ENCODE data around the gene ACSL1. TPM values are rescaled to one million over a fixed set of nuclear protein-coding genes. Genes with fewer than 3 reads are reported as not detected.
"Not testable (repeated sequence)": the region's sequence is repeated elsewhere in the genome, so short reads cannot be mapped to it uniquely, and the experiment has no call there.

ACSL1 gene
- total RNA-seq, 1 donor from 2014 or later, result 5.1 TPM

GRCh38 chr4:184844742-184845141 lies 19.0 kb upstream of the ACSL1 start:
- H3K4me1 Mint-ChIP-seq, result no peaks in the 10 kb centered on the region

DNA sequence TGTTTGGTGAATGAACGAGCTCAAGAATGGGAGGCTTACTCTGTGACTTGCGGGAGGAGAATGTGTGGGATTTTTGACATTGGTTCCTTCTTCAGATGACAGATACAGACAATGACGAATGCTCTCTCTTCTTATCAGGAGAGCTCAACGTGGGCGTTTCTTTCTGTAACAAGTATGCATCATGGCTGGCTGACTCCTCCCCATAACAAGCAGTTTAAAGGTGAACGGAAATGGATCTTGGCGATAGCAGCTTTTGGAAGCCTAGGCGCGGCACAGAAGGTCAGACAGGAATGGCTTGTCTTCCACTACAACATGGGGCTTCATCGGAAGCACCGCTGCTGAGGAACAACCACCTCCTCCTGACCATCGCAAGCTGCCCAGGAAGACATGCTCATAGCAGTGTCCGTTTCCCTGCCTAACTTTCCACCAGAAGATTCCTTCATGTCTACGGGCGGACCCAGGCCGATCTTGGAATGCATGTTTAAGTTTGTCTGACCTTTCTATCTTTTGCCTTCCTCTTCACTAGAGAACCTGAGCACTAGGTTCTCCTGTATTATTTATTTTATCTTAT lies 18.3 kb upstream of the ACSL1 start:
- Histone ChIP-seq H3K79me2 (ENCODE audit: low read depth) (no peaks in the 10 kb centered on the region), H3F3A (ENCODE audit: low read depth) (no peaks in the 10 kb centered on the region), H3K9me3 (ENCODE audit: low read depth) (no peaks in the 10 kb centered on the region), H3K27me3 (peaks cover 3% of the 10 kb centered on the region), H3K4me1 (no peaks in the 10 kb centered on the region), H3K9ac (no peak overlapping the region), H3K4me3 (no peak overlapping the region), H3K36me3 (no peaks in the 10 kb centered on the region), H4K20me1 (ENCODE audit: low read depth) (no peaks in the 10 kb centered on the region), H3K27ac (no peak overlapping the region), H2AFZ (replicated peaks) (no peak overlapping the region), H3K4me2 (no peak overlapping the region)
- TF ChIP-seq EZH2phosphoT487 (IDR thresholded peaks at IDR 0.05) (no peak), CTCF (IDR thresholded peaks at IDR 0.05) (no peak), EZH2 (IDR thresholded peaks at IDR 0.05) (no peak)
- Mint-ChIP-seq H3K4me1 (no peaks in the 10 kb centered on the region), H3K27me3 (ENCODE audit: insufficient read depth, low read depth) (peaks cover 3% of the 10 kb centered on the region), H3K4me3 (no peak overlapping the region), H3K27ac (no peak overlapping the region), H3K36me3 (no peaks in the 10 kb centered on the region), H3K9me3 (no peaks in the 10 kb centered on the region)
- DNase-seq (ENCODE audit: low spot score), result no peak

More at GRCh38 chr4:184844742-184845141, 19.0 kb upstream of the ACSL1 start:
- Histone ChIP-seq H3K4me3 (no peak overlapping the region), H3K79me2 (ENCODE audit: low read depth) (no peaks in the 10 kb centered on the region), H3K4me2 (no peak overlapping the region), H3K36me3 (no peaks in the 10 kb centered on the region), H3K27ac (no peak overlapping the region), H3K9ac (no peak overlapping the region), H3K9me3 (ENCODE audit: low read depth) (no peaks in the 10 kb centered on the region), H3K27me3 (no peaks in the 10 kb centered on the region), H3F3A (ENCODE audit: low read depth) (no peaks in the 10 kb centered on the region), H2AFZ (replicated peaks) (no peak overlapping the region), H4K20me1 (ENCODE audit: low read depth) (no peaks in the 10 kb centered on the region), H3K4me1 (no peaks in the 10 kb centered on the region)
- no peak for DNase-seq (ENCODE audit: low spot score)
- Mint-ChIP-seq H3K27ac (no peak overlapping the region), H3K27me3 (ENCODE audit: insufficient read depth, low read depth) (peaks cover 3% of the 10 kb centered on the region), H3K4me3 (no peak overlapping the region), H3K9me3 (no peaks in the 10 kb centered on the region), H3K36me3 (no peaks in the 10 kb centered on the region)
- TF ChIP-seq EZH2phosphoT487 (IDR thresholded peaks at IDR 0.05) (no peak), EZH2 (IDR thresholded peaks at IDR 0.05) (no peak), CTCF (IDR thresholded peaks at IDR 0.05) (no peak)

DNA sequence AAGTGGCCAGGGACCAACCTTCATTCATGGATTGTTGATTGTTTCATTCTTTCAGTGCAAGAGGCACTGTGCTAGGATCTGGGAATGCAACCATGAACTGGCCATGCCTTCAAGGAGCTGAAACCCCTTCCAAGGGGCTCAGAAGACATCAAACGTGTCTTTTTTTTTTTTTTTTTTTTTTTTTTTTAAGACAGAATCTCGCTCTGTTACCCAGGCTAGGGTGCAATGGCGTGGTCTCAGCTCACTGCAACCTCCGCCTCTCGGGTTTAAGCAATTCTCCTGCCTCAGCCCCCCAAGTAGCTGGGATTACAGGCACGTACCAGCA lies 13.3 kb upstream of the ACSL1 start:
- not testable (repeated sequence) for H3K9me3 Mint-ChIP-seq; H3K4me1 ChIP-seq; H3K36me3 ChIP-seq; H2AFZ ChIP-seq (replicated peaks); H3K27ac ChIP-seq; H3K4me1 Mint-ChIP-seq; H3K27me3 ChIP-seq; H3K79me2 ChIP-seq (ENCODE audit: low read depth); H3K4me2 ChIP-seq; H4K20me1 ChIP-seq (ENCODE audit: low read depth); DNase-seq (ENCODE audit: low spot score); H3K27ac Mint-ChIP-seq; H3F3A ChIP-seq (ENCODE audit: low read depth); H3K36me3 Mint-ChIP-seq; H3K4me3 Mint-ChIP-seq; H3K4me3 ChIP-seq; H3K9me3 ChIP-seq (ENCODE audit: low read depth); H3K9ac ChIP-seq; H3K27me3 Mint-ChIP-seq (ENCODE audit: insufficient read depth, low read depth)

GRCh38 chr4:184838249-184839074 lies 12.7 kb upstream of the ACSL1 start:
- H3K36me3 ChIP-seq, result no peaks in the 10 kb centered on the region
- no peaks in the 10 kb centered on the region for H3K36me3 Mint-ChIP-seq
- no peaks in the 10 kb centered on the region for H3K79me2 ChIP-seq (ENCODE audit: low read depth)
- H4K20me1 ChIP-seq (ENCODE audit: low read depth), result no peaks in the 10 kb centered on the region
- H3K27me3 ChIP-seq, result peaks cover 3% of the 10 kb centered on the region
- H3K4me3 ChIP-seq, result no peak overlapping the region
- H3K9me3 ChIP-seq (ENCODE audit: low read depth), result no peaks in the 10 kb centered on the region
- no peak overlapping the region for H2AFZ ChIP-seq (replicated peaks)
- DNase-seq (ENCODE audit: low spot score), result no peak
- H3K9me3 Mint-ChIP-seq, result no peaks in the 10 kb centered on the region
- no peak overlapping the region for H3K9ac ChIP-seq
- H3K4me1 ChIP-seq, result no peaks in the 10 kb centered on the region
- H3K27ac ChIP-seq, result no peak overlapping the region
- H3K4me3 Mint-ChIP-seq, result no peak overlapping the region
- H3K27ac Mint-ChIP-seq, result no peak overlapping the region
- H3K4me1 Mint-ChIP-seq, result peaks cover 5% of the 10 kb centered on the region
- no peak for TF ChIP-seq EZH2 (IDR thresholded peaks at IDR 0.05)
- peaks cover 8% of the 10 kb centered on the region for H3K27me3 Mint-ChIP-seq (ENCODE audit: insufficient read depth, low read depth)
- H3K4me2 ChIP-seq, result no peak overlapping the region
- H3F3A ChIP-seq (ENCODE audit: low read depth), result no peaks in the 10 kb centered on the region
